C1 segment of cervical spinal cord (tissue), 14 donors: ENCODE results near the gene RASGRP2.

Experiments used
- DNase-seq, 14 donors: peaks; one replicate each; lab custom pipeline; 2025; lab: John Stamatoyannopoulos, UW

The RASGRP2 gene

DNA sequence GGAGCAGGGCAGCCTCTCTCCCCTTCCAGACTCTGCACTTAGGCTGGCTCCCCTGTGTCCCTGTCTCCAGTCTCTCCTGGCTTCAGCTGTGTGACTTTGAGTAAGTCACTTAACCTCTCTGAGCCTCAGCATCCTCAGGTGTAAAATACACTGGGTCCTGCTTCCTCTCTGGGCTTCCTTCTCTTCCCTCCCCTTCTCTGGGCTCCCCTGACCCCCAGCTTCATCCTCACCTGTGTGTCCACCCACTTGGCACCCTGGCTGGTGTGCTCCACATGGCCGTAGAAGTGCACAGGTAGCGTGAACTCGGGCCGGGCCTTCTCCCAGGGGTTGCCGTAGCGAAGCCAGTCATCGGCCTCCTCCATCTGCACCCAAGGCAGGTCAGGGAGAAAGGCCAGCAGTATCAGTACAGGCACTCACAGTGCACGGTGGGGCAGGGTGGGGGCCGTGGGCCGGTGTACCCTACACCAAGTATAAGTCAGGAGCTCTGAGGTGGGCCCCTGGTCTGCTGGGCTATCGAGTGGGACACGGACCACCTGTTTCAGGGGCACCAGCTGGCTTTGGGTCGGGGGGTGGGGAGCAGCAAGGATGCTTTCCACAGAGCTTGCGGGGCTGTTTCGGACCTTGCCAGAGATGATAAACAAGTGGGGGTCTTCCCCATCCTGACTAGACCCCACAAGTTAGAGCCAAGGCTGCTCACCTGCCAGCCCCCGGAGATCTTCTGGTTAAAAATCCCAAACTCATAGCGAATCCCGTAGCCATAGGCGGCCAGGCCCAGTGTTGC, 13.8 kb upstream of the RASGRP2 start:
- no peak for DNase-seq

DNA sequence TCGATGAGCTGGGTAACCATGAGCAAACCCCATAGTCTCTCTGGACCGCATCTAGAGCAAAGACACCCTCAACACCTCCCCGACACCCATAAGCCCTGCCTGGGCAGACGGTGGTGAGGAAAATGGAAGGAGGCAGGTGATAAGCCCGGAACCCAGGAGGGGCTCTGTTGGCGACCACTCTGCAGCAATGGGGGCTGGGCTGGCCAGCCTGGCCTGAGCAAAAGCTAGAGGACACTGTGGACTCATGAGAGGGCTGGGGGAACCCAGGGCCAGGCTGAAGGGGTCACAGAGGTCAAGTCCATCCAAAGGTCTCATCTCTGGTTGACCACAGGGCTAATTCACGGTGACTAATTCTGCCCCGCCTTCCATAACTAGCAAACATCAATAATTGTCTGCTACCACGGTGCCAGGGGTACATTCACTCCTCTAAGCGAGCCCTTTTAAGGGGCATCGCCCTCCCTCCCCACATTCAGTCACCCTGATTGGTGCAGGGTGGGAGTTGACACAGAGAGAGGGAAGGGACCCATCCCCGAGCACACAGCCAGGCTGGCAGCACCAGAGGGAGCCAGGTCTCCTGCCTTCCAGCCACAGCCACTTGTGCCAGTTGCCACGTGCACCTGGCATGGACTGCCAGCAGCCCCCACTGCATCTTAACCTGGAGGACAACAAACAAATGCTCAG, 11.9 kb upstream of the RASGRP2 start:
- no peak for DNase-seq

DNA sequence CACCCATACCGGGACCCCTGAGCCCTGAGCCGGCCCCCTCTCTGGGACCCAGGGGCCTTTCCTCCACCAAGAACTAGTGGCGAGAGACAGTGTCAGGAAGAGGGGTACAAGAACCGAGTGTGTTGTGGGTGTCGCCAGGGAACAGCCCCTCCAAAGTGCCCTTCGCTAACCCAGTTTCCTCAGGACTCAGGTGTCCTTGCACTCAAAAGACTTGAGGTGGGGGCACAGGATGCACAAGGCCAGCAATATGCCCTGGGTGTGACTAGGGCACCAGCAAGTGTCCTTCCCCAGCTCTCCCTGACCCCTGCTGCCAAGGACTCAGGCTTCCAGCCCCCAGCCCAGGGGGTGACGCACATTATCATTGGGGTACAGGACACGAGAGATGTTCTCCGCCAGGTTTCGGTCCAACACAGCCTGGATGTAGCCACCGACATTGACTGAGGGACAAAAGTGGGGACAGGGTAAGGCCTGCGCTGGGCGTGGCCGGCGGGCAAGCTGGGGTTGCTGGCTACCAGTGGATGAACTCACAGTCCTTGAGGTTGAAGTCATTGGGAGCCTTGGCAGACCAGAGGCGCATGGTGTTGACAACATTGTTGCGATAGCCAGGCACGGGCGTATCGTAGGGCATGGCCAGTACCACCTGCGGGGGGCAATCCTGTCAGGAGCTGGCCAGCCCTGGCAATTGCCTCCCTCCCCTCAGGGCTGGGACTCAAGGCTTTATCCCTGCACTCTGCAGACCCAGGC, 11.1 kb upstream of the RASGRP2 start:
- no peak for DNase-seq

DNA sequence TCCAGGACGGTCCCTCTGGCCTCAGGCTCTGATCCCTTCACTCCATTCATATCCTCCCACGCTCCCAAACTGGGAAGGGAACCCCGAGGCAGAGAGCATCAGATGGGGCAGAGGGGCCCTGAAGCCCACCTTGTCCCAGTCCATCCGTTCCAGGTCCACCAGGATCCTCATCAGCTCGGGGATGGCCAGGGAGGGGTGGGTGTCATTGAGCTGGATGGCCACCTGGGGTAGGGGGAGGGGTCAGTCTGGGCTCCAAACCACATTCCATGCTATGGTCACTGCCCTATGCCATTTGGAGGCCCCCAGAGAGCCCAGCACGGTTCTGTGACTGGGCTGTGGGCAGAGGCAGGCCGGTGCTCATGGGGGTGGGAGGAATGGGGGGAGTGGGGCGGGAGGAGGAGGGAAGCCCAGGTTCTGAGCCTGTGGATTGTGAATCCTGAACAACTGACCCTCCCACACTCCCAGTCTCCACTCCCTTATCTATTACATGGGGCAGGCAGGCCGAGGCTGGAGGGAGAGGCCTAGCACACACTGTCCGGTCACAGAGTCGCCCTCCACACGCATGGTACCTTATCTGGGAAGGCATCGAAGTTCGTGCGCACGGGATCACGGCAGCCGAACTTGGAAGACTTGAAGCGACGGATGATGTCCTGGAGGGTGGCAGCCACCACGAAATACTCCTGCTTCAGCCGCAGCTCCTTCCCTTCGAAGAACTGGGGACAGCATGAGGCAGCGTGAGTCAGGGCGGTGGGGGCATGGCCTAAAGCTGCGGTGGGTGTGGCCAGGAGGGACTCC, 10.4 kb upstream of the RASGRP2 start:
- no peak for DNase-seq

- DNase-seq: no peak
These were observed 9.6 kb upstream of the RASGRP2 start for GRCh38 chr11:64753380-64754123.

GRCh38 chr11:64753019-64753379, 9.1 kb upstream of the RASGRP2 start:
- no peak for DNase-seq

GRCh38 chr11:64752175-64752970, 8.4 kb upstream of the RASGRP2 start:
- no peak for DNase-seq

GRCh38 chr11:64751580-64751979, 7.6 kb upstream of the RASGRP2 start:
- DNase-seq: no peak

- no peak for DNase-seq
These were observed 7.2 kb upstream of the RASGRP2 start for GRCh38 chr11:64751136-64751535.

DNA sequence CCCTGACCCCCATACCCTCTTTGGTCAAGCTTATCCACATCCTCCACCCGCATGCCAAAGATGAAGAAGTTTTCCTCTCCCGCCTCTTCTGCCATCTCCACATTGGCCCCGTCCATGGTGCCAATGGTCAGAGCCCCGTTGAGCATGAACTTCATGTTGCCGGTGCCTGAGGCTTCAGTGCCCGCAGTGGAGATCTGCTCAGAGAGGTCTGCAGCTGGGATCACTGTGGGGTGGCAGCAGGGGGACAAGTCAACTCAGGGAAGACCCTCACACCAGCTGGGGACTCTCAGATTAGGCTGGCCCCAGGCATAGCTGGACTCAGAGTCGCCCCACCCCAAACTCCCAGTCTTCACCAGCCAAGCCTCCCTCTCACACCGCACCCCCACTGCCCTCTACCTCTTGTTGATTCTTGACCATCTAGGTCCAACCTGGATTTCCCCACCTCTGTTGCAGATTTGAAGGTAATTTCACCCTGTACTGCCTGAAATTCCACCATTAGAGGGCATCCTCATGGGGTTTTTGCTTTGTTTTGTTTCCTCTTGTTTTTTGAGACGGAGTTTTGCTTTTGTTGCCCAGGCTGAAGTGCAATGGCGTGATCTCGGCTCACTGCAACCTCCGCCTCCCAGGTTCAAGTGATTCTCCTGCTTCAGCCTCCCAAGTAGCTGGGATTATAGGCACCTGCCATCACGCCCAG, 6.6 kb upstream of the RASGRP2 start:
- no peak for DNase-seq

GRCh38 chr11:64747961-64748665, 4.2 kb upstream of the RASGRP2 start:
- no peak for DNase-seq

DNA sequence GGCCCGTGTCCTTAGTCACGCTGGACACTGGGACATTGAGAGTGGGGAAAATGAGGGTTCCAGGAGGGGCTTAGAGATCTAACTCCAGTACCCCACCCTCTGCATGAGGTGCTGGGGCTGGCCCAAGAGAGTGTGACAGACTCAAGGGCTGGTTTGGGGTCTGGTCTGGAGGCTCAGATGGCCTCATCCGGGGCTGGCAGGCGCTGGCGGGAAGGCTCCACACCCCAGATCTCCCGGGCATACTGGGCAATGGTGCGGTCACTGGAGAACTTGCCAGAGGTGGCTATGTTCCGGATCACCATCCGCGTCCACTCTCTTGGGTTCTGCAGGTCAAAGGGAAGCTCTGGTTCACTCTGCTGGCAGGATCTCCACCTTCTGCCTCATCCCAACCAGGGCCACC, 2.5 kb upstream of the RASGRP2 start:
- DNase-seq: no peak

- peak in 9 of 14 donors; percentile 23 to 60 (median 46) for DNase-seq
These were observed 1.8 kb upstream of the RASGRP2 start for GRCh38 chr11:64745521-64746328.

DNA sequence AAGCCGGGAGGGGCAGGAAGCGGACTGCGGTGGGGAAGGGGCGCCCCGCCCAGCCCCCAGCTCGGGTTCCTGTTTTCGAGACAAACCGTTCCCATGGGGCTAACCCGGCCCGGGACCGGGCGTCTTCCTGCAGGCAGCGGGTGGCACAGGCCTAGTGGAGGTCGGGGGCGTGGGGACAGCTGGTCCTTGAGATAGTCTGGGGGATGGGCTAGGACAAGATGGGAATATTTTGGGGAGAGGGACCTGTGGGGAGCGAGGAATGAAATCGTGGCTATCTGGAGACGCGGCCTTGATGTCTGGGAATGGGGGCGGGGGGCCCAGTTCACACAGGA, 1.2 kb upstream of the RASGRP2 start:
- peak in 4 of 14 donors; percentile 36 to 46 (median 40) for DNase-seq

GRCh38 chr11:64744544-64745188, 724 bp upstream of the RASGRP2 start:
- no peak for DNase-seq

DNA sequence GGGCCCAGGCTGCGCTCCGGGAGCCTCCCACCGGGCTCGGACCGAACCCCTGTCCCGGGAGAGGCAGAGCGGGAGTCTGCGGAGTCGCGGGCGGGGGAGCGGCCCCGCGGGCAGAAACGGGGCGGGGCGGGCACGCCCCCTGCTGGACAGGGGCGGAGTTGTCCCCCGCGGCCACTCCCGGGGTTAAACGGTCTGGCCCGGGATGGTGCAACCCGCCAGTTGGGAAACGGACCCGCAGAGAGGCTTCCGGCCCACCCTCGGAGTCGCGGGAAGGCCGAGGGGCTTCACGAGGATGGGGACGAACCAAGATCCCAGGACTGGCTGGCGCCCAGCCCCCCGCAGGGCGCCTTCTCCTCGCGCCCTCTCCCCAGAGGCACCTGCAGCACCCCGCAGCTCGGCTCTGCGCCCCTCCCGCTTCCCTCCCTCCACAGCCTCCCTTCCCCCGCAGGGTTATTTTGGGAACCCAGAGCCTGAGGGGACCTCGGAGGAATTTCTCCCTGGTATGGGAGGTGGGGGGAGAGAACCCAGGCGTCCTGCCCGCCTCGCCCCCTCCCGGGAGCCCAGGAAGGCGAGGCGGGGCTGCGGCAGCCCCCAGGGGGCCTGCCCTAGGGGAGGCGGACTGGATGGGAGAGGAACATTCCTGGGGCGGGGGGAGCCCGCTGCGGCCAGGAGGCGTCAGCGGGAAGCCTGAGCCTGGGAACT, 902 bp downstream of the RASGRP2 start:
- DNase-seq: peak in 9 of 14 donors; percentile 16 to 61 (median 25)
